Epithelial cell of esophagus (primary cell): ENCODE data around the gene LSMEM2.

Experiments used
- DNase-seq: peaks from one replicate; pipeline ENCODE4 v3.0.0; 2010; ENCODE audit warnings: low read depth
- H3K4me3 ChIP-seq: 2 replicates; pipeline ENCODE4 v1.5.1; 2011; ENCODE audit warnings: mild to moderate bottlenecking, low read length, control low read depth
- CTCF ChIP-seq: IDR thresholded peaks from 2 replicates; pipeline ENCODE4 v1.5.1; 2011; ENCODE audit warnings: low read depth, mild to moderate bottlenecking, low read length, control low read depth, inconsistent platforms; ENCODE audit not compliant: insufficient read depth; ENCODE audit errors: missing control alignments

The LSMEM2 gene

DNA sequence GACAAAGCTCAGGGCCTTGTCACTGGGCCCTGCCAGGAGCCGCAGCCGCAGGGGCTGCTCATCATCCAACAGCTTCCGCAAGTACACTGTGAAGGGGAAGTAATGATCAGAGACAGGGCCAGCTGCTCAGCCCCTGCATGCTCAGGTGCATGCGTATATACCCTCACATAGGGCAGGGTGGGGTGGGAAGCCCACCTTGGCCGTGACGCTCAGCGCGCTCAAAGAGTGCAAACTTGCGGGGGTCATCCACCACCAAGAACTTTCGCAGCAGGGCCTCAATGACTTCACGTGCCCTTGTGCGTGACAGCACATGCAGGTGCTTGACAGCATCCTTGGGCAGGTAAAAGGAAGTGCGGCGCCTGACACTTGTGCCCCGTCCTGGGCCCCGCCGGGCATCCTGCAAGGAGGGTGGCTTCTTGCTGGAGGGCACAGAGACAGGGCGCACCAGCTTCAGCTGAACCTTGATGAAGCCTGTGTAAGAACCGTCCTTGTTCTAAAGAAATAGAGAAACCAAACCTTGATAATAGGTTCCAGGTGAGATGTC lies 52.5 kb downstream of the LSMEM2 start:
- DNase-seq = no peak
- H3K4me3 ChIP-seq = no peak overlapping the region
- no peak for TF ChIP-seq CTCF

GRCh38 chr3:50333744-50334328 lies 54.9 kb downstream of the LSMEM2 start:
- DNase-seq = no peak
- no peak for TF ChIP-seq CTCF
- no peak overlapping the region for H3K4me3 ChIP-seq

- DNase-seq = no peak
- H3K4me3 ChIP-seq = no peak overlapping the region
- no peak for TF ChIP-seq CTCF
These were observed 55.6 kb downstream of the LSMEM2 start for GRCh38 chr3:50334339-50335075.

GRCh38 chr3:50336452-50337174 lies 57.7 kb downstream of the LSMEM2 start:
- H3K4me3 ChIP-seq = peak overlapping the region; percentile 92
- TF ChIP-seq CTCF = peak; percentile 18
- peak; percentile 53 for DNase-seq

DNA sequence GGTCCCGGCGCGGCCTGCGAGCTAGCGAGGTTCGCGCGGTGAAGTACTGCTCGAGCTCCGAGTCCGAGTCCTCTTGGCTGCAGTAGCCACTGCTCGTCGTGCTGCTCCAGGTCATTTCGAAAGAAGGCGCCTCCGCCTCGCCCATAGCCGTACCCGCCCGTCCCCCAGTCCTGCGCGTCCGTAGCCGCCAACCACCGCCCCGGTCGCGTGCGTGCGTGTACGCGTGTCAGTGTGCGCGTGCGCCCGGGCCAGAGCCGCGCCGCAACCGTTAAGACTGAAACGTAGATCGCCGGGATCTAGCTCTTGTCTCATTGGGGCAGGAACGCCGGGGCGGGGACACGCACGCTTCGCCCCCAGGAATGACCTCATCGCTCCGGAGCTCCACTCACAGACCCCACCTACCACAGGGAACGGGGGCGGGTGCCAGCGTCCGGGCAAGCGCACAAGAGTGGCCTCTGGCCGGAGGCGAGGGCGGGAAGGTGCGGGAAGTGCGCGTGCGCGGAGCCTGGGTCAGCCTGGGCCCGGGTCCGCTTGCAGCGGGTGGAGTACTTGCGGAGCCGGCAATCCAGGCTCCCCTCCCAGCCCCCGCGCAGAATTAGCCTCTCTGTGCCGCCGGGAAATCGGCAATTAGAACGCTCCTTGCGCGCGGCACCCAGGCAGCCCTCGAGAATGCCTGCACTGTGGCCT lies 58.4 kb downstream of the LSMEM2 start:
- no peak for TF ChIP-seq CTCF
- DNase-seq = peak; percentile 100
- H3K4me3 ChIP-seq = peak overlapping the region; percentile 92
